ENCODE measurements around the gene ZYG11B. TPM values are rescaled to one million over a fixed set of nuclear protein-coding genes. Genes with fewer than 3 reads are reported as not detected.
"Not testable (repeated sequence)": the region's sequence is repeated elsewhere in the genome, so short reads cannot be mapped to it uniquely, and the experiment has no call there.

Gene ZYG11B
- total and polyA plus RNA-seq, 9 donors, result 22.2 to 43.9 (median 32.8) TPM

GRCh38 chr1:52727956-52728656, 1.9 kb downstream of the ZYG11B start:
- H3K4me3 ChIP-seq (ENCODE audit: low read length), result no peak overlapping the region

GRCh38 chr1:52733368-52733767, 7.1 kb downstream of the ZYG11B start:
- Histone ChIP-seq H3K4me1 (ENCODE audit: control insufficient read depth, insufficient read depth, low read length) (peaks cover 2% of the 10 kb centered on the region), H3K36me3 (ENCODE audit: control insufficient read depth, insufficient read depth, low read length) (peaks cover 7% of the 10 kb centered on the region), H3K27ac (ENCODE audit: low read length) (no peak overlapping the region), H3K4me3 (ENCODE audit: low read length) (no peak overlapping the region), H3K27me3 (ENCODE audit: control insufficient read depth, insufficient read depth, low read length) (no peaks in the 10 kb centered on the region), H3K9me3 (replicated peaks; ENCODE audit: control insufficient read depth, low read depth, low read length) (no peaks in the 10 kb centered on the region)
- no CpG with 5 or more reads among the region's 3 CpGs for WGBS (ENCODE audit: insufficient coverage)
- DNase-seq, result no peak

More at GRCh38 chr1:52727956-52728656, 1.9 kb downstream of the ZYG11B start:
- no peaks in the 10 kb centered on the region for H3K27me3 ChIP-seq (ENCODE audit: control insufficient read depth, insufficient read depth, low read length)
- WGBS (ENCODE audit: insufficient coverage), result 40% methylated on average over 1 of the region's 6 CpGs
- H3K4me1 ChIP-seq (ENCODE audit: control insufficient read depth, insufficient read depth, low read length), result peaks cover 6% of the 10 kb centered on the region
- peaks cover 7% of the 10 kb centered on the region for H3K36me3 ChIP-seq (ENCODE audit: control insufficient read depth, insufficient read depth, low read length)
- DNase-seq, result no peak
- no peak overlapping the region for H3K27ac ChIP-seq (ENCODE audit: low read length)
- H3K9me3 ChIP-seq (replicated peaks; ENCODE audit: control insufficient read depth, low read depth, low read length), result no peaks in the 10 kb centered on the region

- H3K27ac ChIP-seq (ENCODE audit: low read length), result not testable (repeated sequence)
- no CpG with 5 or more reads among the region's 9 CpGs for WGBS (ENCODE audit: insufficient coverage)
Measured at GRCh38 chr1:52735371-52735770, 9.1 kb downstream of the ZYG11B start.

GRCh38 chr1:52738148-52738547, 11.9 kb downstream of the ZYG11B start:
- no peak overlapping the region for H3K27ac ChIP-seq (ENCODE audit: low read length)
- WGBS (ENCODE audit: insufficient coverage), result 84% methylated on average over 2 of the region's 5 CpGs

More at GRCh38 chr1:52735371-52735770, 9.1 kb downstream of the ZYG11B start:
- H3K27me3 ChIP-seq (ENCODE audit: control insufficient read depth, insufficient read depth, low read length); H3K4me3 ChIP-seq (ENCODE audit: low read length); H3K36me3 ChIP-seq (ENCODE audit: control insufficient read depth, insufficient read depth, low read length); H3K9me3 ChIP-seq (replicated peaks; ENCODE audit: control insufficient read depth, low read depth, low read length); H3K4me1 ChIP-seq (ENCODE audit: control insufficient read depth, insufficient read depth, low read length); DNase-seq: not testable (repeated sequence)

GRCh38 chr1:52738893-52739292, 12.6 kb downstream of the ZYG11B start:
- no peak for DNase-seq
- Histone ChIP-seq H3K4me3 (ENCODE audit: low read length) (no peak overlapping the region), H3K36me3 (ENCODE audit: control insufficient read depth, insufficient read depth, low read length) (peaks cover 3% of the 10 kb centered on the region), H3K4me1 (ENCODE audit: control insufficient read depth, insufficient read depth, low read length) (no peaks in the 10 kb centered on the region), H3K9me3 (replicated peaks; ENCODE audit: control insufficient read depth, low read depth, low read length) (no peaks in the 10 kb centered on the region), H3K27me3 (ENCODE audit: control insufficient read depth, insufficient read depth, low read length) (no peaks in the 10 kb centered on the region), H3K27ac (ENCODE audit: low read length) (no peak overlapping the region)
- 90% methylated on average over 2 of the region's 10 CpGs for WGBS (ENCODE audit: insufficient coverage)

More at GRCh38 chr1:52738148-52738547, 11.9 kb downstream of the ZYG11B start:
- DNase-seq, result no peak
- Histone ChIP-seq H3K36me3 (ENCODE audit: control insufficient read depth, insufficient read depth, low read length) (peaks cover 3% of the 10 kb centered on the region), H3K4me1 (ENCODE audit: control insufficient read depth, insufficient read depth, low read length) (no peaks in the 10 kb centered on the region), H3K27me3 (ENCODE audit: control insufficient read depth, insufficient read depth, low read length) (no peaks in the 10 kb centered on the region), H3K9me3 (replicated peaks; ENCODE audit: control insufficient read depth, low read depth, low read length) (no peaks in the 10 kb centered on the region), H3K4me3 (ENCODE audit: low read length) (no peak overlapping the region)

GRCh38 chr1:52739699-52740467, 13.6 kb downstream of the ZYG11B start:
- no peaks in the 10 kb centered on the region for H3K27me3 ChIP-seq (ENCODE audit: control insufficient read depth, insufficient read depth, low read length)
- no peak overlapping the region for H3K4me3 ChIP-seq (ENCODE audit: low read length)
- no CpG with 5 or more reads among the region's 4 CpGs for WGBS (ENCODE audit: insufficient coverage)
- H3K36me3 ChIP-seq (ENCODE audit: control insufficient read depth, insufficient read depth, low read length), result peaks cover 3% of the 10 kb centered on the region
- no peaks in the 10 kb centered on the region for H3K4me1 ChIP-seq (ENCODE audit: control insufficient read depth, insufficient read depth, low read length)
- H3K27ac ChIP-seq (ENCODE audit: low read length), result no peak overlapping the region
- no peaks in the 10 kb centered on the region for H3K9me3 ChIP-seq (replicated peaks; ENCODE audit: control insufficient read depth, low read depth, low read length)
- DNase-seq, result no peak

GRCh38 chr1:52741259-52741658, 15.0 kb downstream of the ZYG11B start:
- no peaks in the 10 kb centered on the region for H3K9me3 ChIP-seq (replicated peaks; ENCODE audit: control insufficient read depth, low read depth, low read length)
- H3K4me1 ChIP-seq (ENCODE audit: control insufficient read depth, insufficient read depth, low read length), result no peaks in the 10 kb centered on the region
- no CpG with 5 or more reads among the region's 3 CpGs for WGBS (ENCODE audit: insufficient coverage)
- no peak overlapping the region for H3K4me3 ChIP-seq (ENCODE audit: low read length)
- no peak overlapping the region for H3K27ac ChIP-seq (ENCODE audit: low read length)
- no peaks in the 10 kb centered on the region for H3K27me3 ChIP-seq (ENCODE audit: control insufficient read depth, insufficient read depth, low read length)
- no peak for DNase-seq
- peaks cover 3% of the 10 kb centered on the region for H3K36me3 ChIP-seq (ENCODE audit: control insufficient read depth, insufficient read depth, low read length)

GRCh38 chr1:52746189-52746588, 19.9 kb downstream of the ZYG11B start:
- Histone ChIP-seq H3K27ac (ENCODE audit: low read length) (no peak overlapping the region), H3K4me3 (ENCODE audit: low read length) (no peak overlapping the region), H3K36me3 (ENCODE audit: control insufficient read depth, insufficient read depth, low read length) (peaks cover 3% of the 10 kb centered on the region), H3K9me3 (replicated peaks; ENCODE audit: control insufficient read depth, low read depth, low read length) (no peaks in the 10 kb centered on the region), H3K4me1 (ENCODE audit: control insufficient read depth, insufficient read depth, low read length) (no peaks in the 10 kb centered on the region), H3K27me3 (ENCODE audit: control insufficient read depth, insufficient read depth, low read length) (no peaks in the 10 kb centered on the region)
- DNase-seq, result no peak
- 51% methylated on average over 2 of the region's 4 CpGs for WGBS (ENCODE audit: insufficient coverage)

GRCh38 chr1:52747450-52747849, 21.2 kb downstream of the ZYG11B start:
- no peak for DNase-seq
- Histone ChIP-seq H3K36me3 (ENCODE audit: control insufficient read depth, insufficient read depth, low read length) (no peaks in the 10 kb centered on the region), H3K4me1 (ENCODE audit: control insufficient read depth, insufficient read depth, low read length) (peaks cover 5% of the 10 kb centered on the region), H3K9me3 (replicated peaks; ENCODE audit: control insufficient read depth, low read depth, low read length) (no peaks in the 10 kb centered on the region), H3K27ac (ENCODE audit: low read length) (no peak overlapping the region), H3K4me3 (ENCODE audit: low read length) (no peak overlapping the region), H3K27me3 (ENCODE audit: control insufficient read depth, insufficient read depth, low read length) (no peaks in the 10 kb centered on the region)
- WGBS (ENCODE audit: insufficient coverage), result no CpG with 5 or more reads among the region's 1 CpG

GRCh38 chr1:52748119-52748518, 21.9 kb downstream of the ZYG11B start:
- H3K36me3 ChIP-seq (ENCODE audit: control insufficient read depth, insufficient read depth, low read length), result no peaks in the 10 kb centered on the region
- H3K4me1 ChIP-seq (ENCODE audit: control insufficient read depth, insufficient read depth, low read length), result peaks cover 5% of the 10 kb centered on the region
- no peak overlapping the region for H3K4me3 ChIP-seq (ENCODE audit: low read length)
- no peak overlapping the region for H3K27ac ChIP-seq (ENCODE audit: low read length)
- no peaks in the 10 kb centered on the region for H3K9me3 ChIP-seq (replicated peaks; ENCODE audit: control insufficient read depth, low read depth, low read length)
- DNase-seq, result peak; percentile 7
- no peaks in the 10 kb centered on the region for H3K27me3 ChIP-seq (ENCODE audit: control insufficient read depth, insufficient read depth, low read length)
